Measurements from ENCODE around the gene ARHGAP15. TPM values are rescaled to one million over a fixed set of nuclear protein-coding genes. Genes with fewer than 3 reads are reported as not detected.

Gene ARHGAP15
- total and polyA plus RNA-seq, 12 donors = 4.7 to 33.8 (median 10.4) TPM

GRCh38 chr2:143526498-143526897 is 397.3 kb downstream of the ARHGAP15 start:
- intact Hi-C loops (cut with DNase I) = no loop called here
- Histone ChIP-seq H3K27me3 (no peaks in the 10 kb centered on the region), H3K27ac (no peak overlapping the region), H3K4me3 (no peak overlapping the region), H3K4me1 (replicated peaks in 1 of 2) (peaks cover 0 to 15% of the 10 kb centered on the region in 2 donors), H3K36me3 (replicated peaks in 1 of 2) (no peaks in the 10 kb centered on the region), H3K9me3 (replicated peaks in 1 of 3) (no peaks in the 10 kb centered on the region)
- no peak for DNase-seq
- no peak for TF ChIP-seq CTCF (IDR thresholded peaks at IDR 0.05)
- TF ChIP-seq POLR2A (IDR thresholded peaks at IDR 0.05) = no peak

GRCh38 chr2:143528021-143528420 is 398.8 kb downstream of the ARHGAP15 start:
- Histone ChIP-seq H3K27ac (no peak overlapping the region), H3K9me3 (replicated peaks in 1 of 3) (no peaks in the 10 kb centered on the region), H3K4me1 (replicated peaks in 1 of 2) (peaks cover 0 to 15% of the 10 kb centered on the region in 2 donors), H3K36me3 (replicated peaks in 1 of 2) (no peaks in the 10 kb centered on the region), H3K27me3 (no peaks in the 10 kb centered on the region), H3K4me3 (no peak overlapping the region)
- 2 to 89% (median 87%) methylated on average over 1 of the region's 1 CpG for WGBS, 4 donors
- no peak for DNase-seq
- intact Hi-C loops (cut with DNase I) = no loop called here
- no peak for TF ChIP-seq CTCF (IDR thresholded peaks at IDR 0.05)
- no peak for TF ChIP-seq POLR2A (IDR thresholded peaks at IDR 0.05)

- no peak for DNase-seq
- 93 to 100% (median 96%) methylated on average over 1 of the region's 1 CpG for WGBS, 4 donors
- no peaks in the 10 kb centered on the region for H3K9me3 ChIP-seq (replicated peaks in 1 of 3)
- intact Hi-C loops (cut with DNase I) = no loop called here
- no peak for TF ChIP-seq CTCF (IDR thresholded peaks at IDR 0.05)
- TF ChIP-seq POLR2A (IDR thresholded peaks at IDR 0.05) = no peak
- no peaks in the 10 kb centered on the region for H3K27me3 ChIP-seq
- H3K36me3 ChIP-seq (replicated peaks in 1 of 2) = no peaks in the 10 kb centered on the region
- peaks cover 0 to 15% of the 10 kb centered on the region in 2 donors for H3K4me1 ChIP-seq (replicated peaks in 1 of 2)
- H3K4me3 ChIP-seq = no peak overlapping the region
- H3K27ac ChIP-seq = no peak overlapping the region
These were observed 400.0 kb downstream of the ARHGAP15 start for GRCh38 chr2:143529118-143529720.

GRCh38 chr2:143530758-143531157 is 401.5 kb downstream of the ARHGAP15 start:
- WGBS, 4 donors = 50 to 59% (median 59%) methylated on average over 2 of the region's 2 CpGs
- no peaks in the 10 kb centered on the region for H3K9me3 ChIP-seq (replicated peaks in 1 of 3)
- TF ChIP-seq POLR2A (IDR thresholded peaks at IDR 0.05) (no peak), CTCF (IDR thresholded peaks at IDR 0.05) (no peak)
- peaks cover 0 to 15% of the 10 kb centered on the region in 2 donors for H3K4me1 ChIP-seq (replicated peaks in 1 of 2)
- H3K4me3 ChIP-seq = no peak overlapping the region
- intact Hi-C loops (cut with DNase I) = no loop called here
- H3K27me3 ChIP-seq = no peaks in the 10 kb centered on the region
- no peak for DNase-seq
- H3K36me3 ChIP-seq (replicated peaks in 1 of 2) = no peaks in the 10 kb centered on the region
- H3K27ac ChIP-seq = no peak overlapping the region

Data from adrenal gland (tissue), 12 donors.